GM23248 (cell line): ENCODE data around the gene ADAMTS17.

Source experiments
- EZH2 ChIP-seq: fragments of 200-600 bp; sonication (generic); IDR thresholded peaks from 2 replicates; pipeline ENCODE4 v1.6.1; 2018; ENCODE audit warnings: antibody characterized with exemption, mild to moderate bottlenecking; ENCODE audit not compliant: insufficient read depth, poor library complexity, severe bottlenecking
- EZH2phosphoT487 ChIP-seq: fragments of 200-600 bp; sonication (generic); IDR thresholded peaks from 2 replicates; pipeline ENCODE4 v1.6.1; 2018; ENCODE audit warnings: antibody characterized with exemption, moderate library complexity, mild to moderate bottlenecking, low read depth; ENCODE audit not compliant: insufficient read depth

- TF ChIP-seq EZH2 (no peak), EZH2phosphoT487 (no peak)
These were observed 288.9 kb downstream of the ADAMTS17 start for GRCh38 chr15:100052716-100053473.
